Measurements from ENCODE around the gene CADM4. TPM values are rescaled to one million over a fixed set of nuclear protein-coding genes. Genes with fewer than 3 reads are reported as not detected.

CADM4 gene
- total and polyA plus RNA-seq, 2 of the 8 experiments (the other 6 are each of a cell fraction or from before 2014, with no cell fraction given) = 13.5 to 25.0 TPM

DNA sequence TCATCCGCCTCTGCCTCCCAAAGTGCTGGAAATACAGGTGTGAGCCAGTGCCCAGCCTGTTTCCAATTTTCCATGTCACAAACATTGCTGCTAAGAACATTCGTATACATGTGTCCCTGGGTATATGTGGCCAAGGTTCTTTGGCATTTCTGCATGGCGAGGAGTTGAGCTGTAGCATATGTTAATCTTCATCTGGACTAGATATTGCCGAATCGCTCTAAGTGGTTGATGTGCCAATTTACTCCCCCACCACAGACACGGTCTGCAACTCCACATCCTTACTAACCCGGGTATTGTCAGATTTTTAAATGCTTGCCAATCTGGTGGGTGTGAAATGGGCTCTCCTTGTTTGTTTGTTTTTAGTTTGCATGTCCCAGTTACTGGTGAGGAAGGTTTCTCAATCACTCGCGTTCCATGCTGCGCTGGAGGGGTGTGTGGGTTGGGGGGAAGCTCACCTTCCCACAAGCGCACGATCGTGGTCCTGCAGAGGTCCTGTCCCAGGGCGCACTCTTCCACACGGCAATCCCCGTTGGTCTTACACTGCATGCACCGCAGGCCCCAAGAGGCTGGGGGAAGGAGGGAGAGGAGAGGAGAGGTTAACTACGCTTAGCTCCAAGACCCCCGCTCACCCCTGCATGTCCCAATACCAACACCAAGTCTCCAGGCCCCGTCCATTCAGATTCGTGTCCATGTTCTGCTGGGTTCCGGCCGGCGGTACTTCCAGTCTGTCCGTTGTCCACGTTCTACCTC lies 27.7 kb upstream of the CADM4 start (continued):
- TF ChIP-seq, protein P1, sequence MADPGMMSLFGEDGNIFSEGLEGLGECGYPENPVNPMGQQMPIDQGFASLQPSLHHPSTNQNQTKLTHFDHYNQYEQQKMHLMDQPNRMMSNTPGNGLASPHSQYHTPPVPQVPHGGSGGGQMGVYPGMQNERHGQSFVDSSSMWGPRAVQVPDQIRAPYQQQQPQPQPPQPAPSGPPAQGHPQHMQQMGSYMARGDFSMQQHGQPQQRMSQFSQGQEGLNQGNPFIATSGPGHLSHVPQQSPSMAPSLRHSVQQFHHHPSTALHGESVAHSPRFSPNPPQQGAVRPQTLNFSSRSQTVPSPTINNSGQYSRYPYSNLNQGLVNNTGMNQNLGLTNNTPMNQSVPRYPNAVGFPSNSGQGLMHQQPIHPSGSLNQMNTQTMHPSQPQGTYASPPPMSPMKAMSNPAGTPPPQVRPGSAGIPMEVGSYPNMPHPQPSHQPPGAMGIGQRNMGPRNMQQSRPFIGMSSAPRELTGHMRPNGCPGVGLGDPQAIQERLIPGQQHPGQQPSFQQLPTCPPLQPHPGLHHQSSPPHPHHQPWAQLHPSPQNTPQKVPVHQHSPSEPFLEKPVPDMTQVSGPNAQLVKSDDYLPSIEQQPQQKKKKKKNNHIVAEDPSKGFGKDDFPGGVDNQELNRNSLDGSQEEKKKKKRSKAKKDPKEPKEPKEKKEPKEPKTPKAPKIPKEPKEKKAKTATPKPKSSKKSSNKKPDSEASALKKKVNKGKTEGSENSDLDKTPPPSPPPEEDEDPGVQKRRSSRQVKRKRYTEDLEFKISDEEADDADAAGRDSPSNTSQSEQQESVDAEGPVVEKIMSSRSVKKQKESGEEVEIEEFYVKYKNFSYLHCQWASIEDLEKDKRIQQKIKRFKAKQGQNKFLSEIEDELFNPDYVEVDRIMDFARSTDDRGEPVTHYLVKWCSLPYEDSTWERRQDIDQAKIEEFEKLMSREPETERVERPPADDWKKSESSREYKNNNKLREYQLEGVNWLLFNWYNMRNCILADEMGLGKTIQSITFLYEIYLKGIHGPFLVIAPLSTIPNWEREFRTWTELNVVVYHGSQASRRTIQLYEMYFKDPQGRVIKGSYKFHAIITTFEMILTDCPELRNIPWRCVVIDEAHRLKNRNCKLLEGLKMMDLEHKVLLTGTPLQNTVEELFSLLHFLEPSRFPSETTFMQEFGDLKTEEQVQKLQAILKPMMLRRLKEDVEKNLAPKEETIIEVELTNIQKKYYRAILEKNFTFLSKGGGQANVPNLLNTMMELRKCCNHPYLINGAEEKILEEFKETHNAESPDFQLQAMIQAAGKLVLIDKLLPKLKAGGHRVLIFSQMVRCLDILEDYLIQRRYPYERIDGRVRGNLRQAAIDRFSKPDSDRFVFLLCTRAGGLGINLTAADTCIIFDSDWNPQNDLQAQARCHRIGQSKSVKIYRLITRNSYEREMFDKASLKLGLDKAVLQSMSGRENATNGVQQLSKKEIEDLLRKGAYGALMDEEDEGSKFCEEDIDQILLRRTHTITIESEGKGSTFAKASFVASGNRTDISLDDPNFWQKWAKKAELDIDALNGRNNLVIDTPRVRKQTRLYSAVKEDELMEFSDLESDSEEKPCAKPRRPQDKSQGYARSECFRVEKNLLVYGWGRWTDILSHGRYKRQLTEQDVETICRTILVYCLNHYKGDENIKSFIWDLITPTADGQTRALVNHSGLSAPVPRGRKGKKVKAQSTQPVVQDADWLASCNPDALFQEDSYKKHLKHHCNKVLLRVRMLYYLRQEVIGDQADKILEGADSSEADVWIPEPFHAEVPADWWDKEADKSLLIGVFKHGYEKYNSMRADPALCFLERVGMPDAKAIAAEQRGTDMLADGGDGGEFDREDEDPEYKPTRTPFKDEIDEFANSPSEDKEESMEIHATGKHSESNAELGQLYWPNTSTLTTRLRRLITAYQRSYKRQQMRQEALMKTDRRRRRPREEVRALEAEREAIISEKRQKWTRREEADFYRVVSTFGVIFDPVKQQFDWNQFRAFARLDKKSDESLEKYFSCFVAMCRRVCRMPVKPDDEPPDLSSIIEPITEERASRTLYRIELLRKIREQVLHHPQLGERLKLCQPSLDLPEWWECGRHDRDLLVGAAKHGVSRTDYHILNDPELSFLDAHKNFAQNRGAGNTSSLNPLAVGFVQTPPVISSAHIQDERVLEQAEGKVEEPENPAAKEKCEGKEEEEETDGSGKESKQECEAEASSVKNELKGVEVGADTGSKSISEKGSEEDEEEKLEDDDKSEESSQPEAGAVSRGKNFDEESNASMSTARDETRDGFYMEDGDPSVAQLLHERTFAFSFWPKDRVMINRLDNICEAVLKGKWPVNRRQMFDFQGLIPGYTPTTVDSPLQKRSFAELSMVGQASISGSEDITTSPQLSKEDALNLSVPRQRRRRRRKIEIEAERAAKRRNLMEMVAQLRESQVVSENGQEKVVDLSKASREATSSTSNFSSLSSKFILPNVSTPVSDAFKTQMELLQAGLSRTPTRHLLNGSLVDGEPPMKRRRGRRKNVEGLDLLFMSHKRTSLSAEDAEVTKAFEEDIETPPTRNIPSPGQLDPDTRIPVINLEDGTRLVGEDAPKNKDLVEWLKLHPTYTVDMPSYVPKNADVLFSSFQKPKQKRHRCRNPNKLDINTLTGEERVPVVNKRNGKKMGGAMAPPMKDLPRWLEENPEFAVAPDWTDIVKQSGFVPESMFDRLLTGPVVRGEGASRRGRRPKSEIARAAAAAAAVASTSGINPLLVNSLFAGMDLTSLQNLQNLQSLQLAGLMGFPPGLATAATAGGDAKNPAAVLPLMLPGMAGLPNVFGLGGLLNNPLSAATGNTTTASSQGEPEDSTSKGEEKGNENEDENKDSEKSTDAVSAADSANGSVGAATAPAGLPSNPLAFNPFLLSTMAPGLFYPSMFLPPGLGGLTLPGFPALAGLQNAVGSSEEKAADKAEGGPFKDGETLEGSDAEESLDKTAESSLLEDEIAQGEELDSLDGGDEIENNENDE (IDR thresholded peaks at IDR 0.05; ENCODE audit: insufficient replicate concordance, low read length) = no peak
- TF ChIP-seq CREB1 (IDR thresholded peaks at IDR 0.05) (no peak), KDM4A (IDR thresholded peaks at IDR 0.05; ENCODE audit: low read depth, low read length, severe bottlenecking) (no peak), SIRT6 (IDR thresholded peaks at IDR 0.05; ENCODE audit: low read length) (no peak), YY1 (IDR thresholded peaks at IDR 0.05; ENCODE audit: low read depth, low read length) (no peak), FOSL1 (IDR thresholded peaks at IDR 0.05; ENCODE audit: insufficient read depth, low read depth, low read length) (no peak)
- TF ChIP-seq, protein P2, sequence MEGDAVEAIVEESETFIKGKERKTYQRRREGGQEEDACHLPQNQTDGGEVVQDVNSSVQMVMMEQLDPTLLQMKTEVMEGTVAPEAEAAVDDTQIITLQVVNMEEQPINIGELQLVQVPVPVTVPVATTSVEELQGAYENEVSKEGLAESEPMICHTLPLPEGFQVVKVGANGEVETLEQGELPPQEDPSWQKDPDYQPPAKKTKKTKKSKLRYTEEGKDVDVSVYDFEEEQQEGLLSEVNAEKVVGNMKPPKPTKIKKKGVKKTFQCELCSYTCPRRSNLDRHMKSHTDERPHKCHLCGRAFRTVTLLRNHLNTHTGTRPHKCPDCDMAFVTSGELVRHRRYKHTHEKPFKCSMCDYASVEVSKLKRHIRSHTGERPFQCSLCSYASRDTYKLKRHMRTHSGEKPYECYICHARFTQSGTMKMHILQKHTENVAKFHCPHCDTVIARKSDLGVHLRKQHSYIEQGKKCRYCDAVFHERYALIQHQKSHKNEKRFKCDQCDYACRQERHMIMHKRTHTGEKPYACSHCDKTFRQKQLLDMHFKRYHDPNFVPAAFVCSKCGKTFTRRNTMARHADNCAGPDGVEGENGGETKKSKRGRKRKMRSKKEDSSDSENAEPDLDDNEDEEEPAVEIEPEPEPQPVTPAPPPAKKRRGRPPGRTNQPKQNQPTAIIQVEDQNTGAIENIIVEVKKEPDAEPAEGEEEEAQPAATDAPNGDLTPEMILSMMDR (IDR thresholded peaks at IDR 0.05; ENCODE audit: control extremely low read depth in 1 of 3, insufficient read depth in 1 of 3, low read depth in 1 of 3, low read length in 3 of 3) = no peak
